Activated T-cell treated with anti-CD3 and anti-CD28 coated beads, Interleukin-2, amount 50 U/mL, for 48 hours (primary cell): Measurements from ENCODE around the gene SLC26A3.
A peak's percentile ranks its signal among the peaks of the same experiment; 100 is the strongest.

Experiments
- DNase-seq, 2 experiments: peaks; one replicate each; pipeline ENCODE4 v3.0.0-alpha.2; 2020

Gene SLC26A3

DNA sequence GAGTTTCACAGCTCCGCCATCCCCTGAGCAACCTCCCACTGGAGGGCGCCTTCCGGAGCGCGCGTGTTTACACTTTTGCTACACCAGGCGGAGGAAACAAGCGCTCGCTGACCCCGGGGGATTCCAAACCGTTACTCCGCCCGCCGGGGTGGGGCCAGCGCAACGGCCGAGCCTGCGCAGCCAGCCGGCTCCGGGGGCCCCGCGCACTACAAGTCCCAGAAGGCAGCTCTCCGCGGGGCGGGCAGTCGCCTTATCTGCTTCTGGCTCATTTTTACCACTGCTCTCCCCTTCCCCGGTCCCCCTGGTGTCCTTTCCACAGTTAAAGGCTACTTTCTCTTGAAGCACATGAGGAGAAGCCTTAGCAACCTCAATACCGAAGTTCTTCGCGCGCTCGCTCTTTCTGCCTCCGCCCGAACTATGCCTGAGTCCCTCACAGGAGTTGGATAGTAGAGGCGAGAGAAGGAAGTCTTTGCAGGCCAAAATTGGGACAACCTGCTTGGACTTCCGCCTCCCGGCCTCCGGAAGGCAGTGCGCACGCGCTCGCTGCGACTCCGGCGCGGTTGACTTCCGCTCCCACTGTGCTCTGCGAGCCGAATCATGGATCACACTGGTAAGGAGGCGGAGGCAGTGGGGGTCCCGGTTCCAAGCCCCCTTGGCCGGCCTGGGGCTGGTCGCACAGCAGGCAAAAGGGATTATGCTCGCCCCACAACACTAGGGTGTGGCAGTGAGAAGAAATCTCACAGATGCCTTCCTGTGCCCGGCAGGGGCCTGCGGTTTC is 59.3 kb downstream of the SLC26A3 start, which contains the start of gene CBLL1:
Gene CBLL1, plus strand, starts transcription at position 576 of the 778 bp plus-strand sequence. Its CDS starts 22 bp downstream, at position 598.
- peak; percentile 98 to 99 for DNase-seq

DNA sequence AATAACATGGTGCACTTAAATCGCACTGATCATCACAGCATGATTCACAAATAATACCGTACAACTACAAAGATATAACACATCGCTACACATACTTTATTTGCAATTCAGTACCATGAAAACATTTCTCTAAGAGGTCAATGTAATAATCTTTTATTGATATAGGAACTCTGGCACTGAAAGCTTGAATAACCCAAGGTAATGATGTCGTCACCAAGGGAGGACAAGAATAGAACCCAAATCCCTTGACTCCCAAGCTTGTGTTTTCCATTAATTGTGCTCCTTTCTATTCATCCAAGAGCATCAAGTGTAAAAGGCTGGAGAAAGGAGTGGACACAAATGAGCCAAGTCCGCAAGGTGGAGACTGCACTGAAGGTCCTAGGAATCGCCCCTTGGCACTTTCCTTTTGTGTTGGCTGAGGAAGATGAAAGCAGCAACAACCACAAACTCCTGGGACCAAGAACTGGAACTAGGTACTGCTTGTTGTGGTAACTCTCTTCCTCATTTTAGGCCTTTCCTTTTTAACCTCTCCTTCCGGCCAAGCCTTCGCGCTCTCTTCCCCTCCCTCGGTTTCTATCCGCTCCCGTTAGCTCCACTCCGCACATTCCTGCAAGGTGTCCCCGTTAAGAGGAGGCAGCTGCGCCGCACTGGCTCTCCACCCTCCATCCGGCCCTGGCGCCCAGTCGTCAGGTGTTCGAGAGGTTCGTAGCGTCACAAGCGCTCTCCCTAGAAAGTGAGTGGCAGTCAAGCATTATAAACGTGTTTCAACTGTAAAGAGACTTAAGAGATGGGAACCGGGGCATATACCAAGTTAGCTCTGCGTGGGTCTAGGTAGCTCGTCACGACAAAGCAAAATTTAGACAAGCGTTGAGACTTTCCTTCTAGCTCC is 60.1 kb downstream of the SLC26A3 start:
- no peak for DNase-seq

DNA sequence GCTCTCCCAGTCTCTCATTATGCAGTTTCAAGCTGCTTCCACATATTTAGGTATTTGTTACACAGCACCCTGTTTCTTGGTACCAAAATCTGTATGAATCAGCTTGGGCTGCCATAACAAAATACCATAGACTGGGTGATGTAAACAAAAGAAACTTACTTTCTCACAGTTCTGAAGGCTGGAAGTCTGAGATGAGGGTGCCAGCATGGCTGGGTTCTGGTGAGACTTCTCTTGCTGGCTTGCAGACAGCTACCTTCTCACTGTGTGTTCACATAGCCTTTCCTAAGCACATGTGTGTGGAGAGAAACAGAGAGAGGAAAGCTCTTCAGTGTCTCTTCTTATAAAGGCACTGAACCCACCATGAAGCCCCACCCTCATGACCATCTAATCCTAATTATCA is 74.7 kb downstream of the SLC26A3 start:
- DNase-seq: no peak

DNA sequence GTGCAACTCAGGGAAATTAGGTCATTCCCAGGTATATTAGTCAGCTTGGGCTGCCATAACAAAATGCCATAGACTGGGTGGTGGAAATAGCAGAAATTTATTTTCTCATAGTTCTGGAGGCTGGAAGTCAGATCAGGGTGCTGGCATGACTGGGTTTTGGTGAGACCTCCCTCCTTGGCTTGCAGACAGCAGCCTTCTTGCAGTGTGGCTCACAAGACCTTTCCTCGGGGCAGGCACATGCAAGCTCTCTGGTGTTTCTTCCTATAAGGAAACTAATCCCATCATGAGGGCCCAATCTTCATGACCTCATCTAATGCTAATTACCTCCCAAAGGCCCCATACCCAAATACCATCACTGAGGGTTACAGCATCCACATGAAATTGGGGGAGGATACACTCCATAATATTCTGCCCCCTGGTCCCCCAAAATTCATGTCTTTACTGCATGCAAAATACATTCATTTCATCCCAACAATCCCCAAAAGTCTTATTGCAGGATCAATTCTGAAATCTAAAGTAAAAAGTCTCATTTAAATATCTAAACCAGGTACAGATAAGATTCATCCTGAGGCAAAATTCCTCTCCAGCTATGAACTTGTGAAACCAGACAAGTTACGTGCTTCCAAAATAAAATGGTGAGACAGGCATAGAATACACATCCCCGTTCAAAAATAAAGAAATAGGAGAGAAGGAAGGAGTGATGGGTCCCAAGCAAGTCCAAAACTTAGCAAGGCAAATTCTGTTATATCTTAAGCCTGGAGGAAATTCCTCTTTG is 76.5 kb downstream of the SLC26A3 start:
- no peak for DNase-seq

DNA sequence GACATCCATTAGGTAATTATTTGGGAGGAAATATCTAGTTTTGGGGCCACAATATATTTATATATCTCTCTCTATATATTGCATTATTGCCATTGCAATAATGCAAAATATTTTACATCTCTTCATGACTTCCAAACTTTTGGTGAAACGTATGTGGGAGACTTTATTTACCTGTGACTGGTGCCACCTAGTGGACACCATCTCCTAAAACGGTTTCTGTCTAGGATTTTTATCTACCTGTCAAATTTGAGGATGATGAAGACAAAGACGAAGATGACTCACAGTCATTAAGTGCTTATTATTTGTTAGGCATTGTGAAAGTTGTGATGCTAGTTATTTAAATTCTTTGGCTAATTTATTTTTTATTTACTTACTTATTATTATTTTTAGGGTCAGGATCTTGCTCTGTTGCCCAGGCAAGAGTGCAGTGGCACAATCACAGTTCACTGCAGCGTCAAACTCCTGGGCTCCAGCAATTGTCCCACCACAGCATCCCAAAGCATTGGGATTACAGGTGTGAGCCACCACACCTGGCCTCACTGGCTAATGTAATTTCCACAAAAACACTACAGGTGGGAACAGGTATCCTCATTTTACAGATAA is 77.8 kb downstream of the SLC26A3 start:
- peak; percentile 24 to 45 for DNase-seq

DNA sequence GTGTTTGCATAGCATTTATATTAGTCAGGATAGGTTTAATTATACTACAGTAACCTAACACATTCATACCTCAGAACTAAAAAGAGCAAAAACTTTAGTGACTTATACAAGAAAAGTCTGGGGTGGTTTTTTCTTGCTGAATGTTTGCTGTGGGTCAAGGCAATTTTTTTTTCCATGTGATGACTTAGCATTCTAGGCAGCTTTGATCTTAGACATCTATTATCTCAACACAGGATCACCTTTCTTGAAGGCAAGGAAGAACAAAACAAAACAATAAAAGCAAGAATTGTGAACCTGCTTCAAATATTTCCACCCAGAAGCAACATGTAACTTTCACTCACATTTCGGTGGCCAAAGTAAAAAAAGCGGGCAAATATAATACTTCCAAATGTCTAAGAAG is 79.8 kb downstream of the SLC26A3 start:
- DNase-seq: no peak

DNA sequence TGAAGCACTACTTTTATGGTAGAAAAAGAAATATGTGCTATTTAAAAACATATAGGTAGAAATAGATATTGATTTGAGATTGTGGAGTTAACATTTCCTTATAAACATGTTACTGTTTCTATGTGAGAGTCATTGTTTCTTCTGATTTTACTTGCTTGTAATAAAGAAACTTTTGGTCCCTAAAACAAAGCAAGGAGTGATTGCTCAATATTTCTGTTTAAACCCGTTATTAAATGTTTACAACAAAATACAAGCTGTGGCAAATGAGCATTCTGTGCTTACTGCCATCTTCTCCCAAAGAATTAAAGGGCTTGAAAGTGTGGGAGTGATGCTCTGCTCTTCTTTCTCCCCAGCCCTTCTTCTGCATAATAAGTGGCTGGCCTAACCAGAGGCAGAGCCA is 81.7 kb downstream of the SLC26A3 start:
- no peak for DNase-seq

DNA sequence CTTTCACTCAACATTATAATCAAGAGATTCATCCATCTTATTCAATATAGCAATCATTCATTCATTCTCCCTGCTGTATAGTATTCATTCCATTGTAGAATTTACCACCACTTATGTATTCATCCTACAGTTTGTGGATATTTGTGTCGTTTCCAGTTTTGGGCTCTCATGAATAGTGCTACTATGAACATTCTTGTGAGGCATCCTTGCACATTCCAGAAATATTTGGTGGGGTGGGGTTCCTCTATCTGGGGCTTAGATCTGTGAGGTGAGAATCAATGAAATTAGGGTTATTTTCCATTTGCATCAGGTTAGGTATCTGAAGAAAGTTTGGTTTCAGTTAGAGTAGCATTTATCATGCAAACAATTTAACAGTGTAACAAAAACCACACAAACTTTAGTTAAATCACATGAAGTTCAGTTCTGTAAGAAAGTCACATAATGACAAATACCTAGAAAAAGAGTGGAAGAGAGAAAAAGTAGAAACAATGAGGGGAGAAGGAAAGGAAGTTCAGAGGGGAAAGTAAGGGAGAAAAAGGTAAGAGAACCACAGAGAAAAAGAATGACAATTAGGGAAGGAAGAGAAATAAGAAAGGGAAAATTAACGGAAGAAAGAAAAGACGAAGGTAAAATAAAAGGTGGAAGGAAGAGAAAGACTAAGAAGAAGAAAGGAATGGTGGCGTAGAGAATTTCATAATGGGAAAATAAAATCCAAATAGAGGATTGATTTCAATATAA is 84.4 kb downstream of the SLC26A3 start:
- DNase-seq: no peak

DNA sequence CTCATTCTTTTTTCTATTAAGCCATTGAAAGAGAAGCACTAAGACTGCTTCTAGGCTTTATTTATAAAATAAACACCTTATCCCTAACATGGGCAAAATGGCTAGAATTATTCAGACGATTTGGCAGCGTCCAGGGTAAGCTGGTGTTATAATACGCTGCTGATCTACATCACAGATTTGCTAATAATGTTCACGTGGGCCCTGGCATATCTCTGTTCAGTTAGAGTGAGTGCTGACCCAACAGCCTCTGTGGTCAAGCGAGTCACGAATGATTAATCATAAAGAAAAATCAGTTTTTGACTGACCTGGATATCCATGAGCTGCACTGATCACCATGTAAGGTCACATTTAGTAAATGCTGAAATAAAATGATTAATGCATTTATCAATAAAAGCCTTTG is 87.5 kb downstream of the SLC26A3 start:
- DNase-seq: no peak
